A673 (cell line): ENCODE data around the gene CACNA2D1. TPM values are rescaled to one million over a fixed set of nuclear protein-coding genes. Genes with fewer than 3 reads are reported as not detected.

Experiments used
- BruUV-seq: library from RNA; stranded (reverse); fragments of 400-500 nt; replicated peaks from 2 replicates; lab custom pipeline; 2021; lab: Mats Ljungman, UMichigan
- CTCF ChIA-PET: fragments of 300-600 bp; sonication (Branson Sonifier 250); formaldehyde crosslinking; loops from one replicate; lab custom pipeline; 2022; ENCODE audit warnings: antibody characterized with exemption; lab: Charles Lee
- POLR2A ChIA-PET: fragments of 300-600 bp; sonication (Branson Sonifier 250); formaldehyde crosslinking; loops from one replicate; lab custom pipeline; 2022; ENCODE audit warnings: antibody characterized with exemption; ENCODE audit not compliant: low non-redundant PET; lab: Charles Lee
- DNase-seq: peaks from one replicate; pipeline ENCODE4 v3.0.0-alpha.2; 2015; ENCODE audit warnings: low spot score
- H3K27ac ChIP-seq: fragments of 200-600 bp; sonication (generic); 2 replicates; pipeline ENCODE4 v1.5.1; 2016; ENCODE audit warnings: mixed run types, low read depth, mild to moderate bottlenecking, mixed read lengths, antibody characterized with exemption, low read length; ENCODE audit not compliant: poor library complexity, severe bottlenecking
- H3K27me3 ChIP-seq: fragments of 200-600 bp; sonication (generic); replicated peaks from 2 replicates; pipeline ENCODE4 v1.6.1; 2017; ENCODE audit warnings: mixed run types, low read depth, mild to moderate bottlenecking, mixed read lengths, antibody characterized with exemption, low read length; ENCODE audit not compliant: insufficient read depth, poor library complexity
- H3K36me3 ChIP-seq: fragments of 200-600 bp; sonication (generic); 2 replicates; pipeline ENCODE4 v1.6.1; 2016; ENCODE audit warnings: mixed run types, mild to moderate bottlenecking, mixed read lengths, antibody characterized with exemption, low read length; ENCODE audit not compliant: insufficient read depth, poor library complexity, severe bottlenecking
- H3K4me1 ChIP-seq: fragments of 200-600 bp; sonication (generic); 2 replicates; pipeline ENCODE4 v1.6.1; 2017; ENCODE audit warnings: mixed run types, mild to moderate bottlenecking, mixed read lengths, antibody characterized with exemption, low read length; ENCODE audit not compliant: insufficient read depth, poor library complexity, severe bottlenecking
- H3K4me3 ChIP-seq: fragments of 200-600 bp; sonication (generic); 2 replicates; pipeline ENCODE4 v1.5.1; 2016; ENCODE audit warnings: low read depth, mixed run types, mild to moderate bottlenecking, mixed read lengths, low read length; ENCODE audit not compliant: poor library complexity, severe bottlenecking
- H3K9me3 ChIP-seq: fragments of 200-600 bp; sonication (generic); 2 replicates; pipeline ENCODE4 v1.6.1; 2016; ENCODE audit warnings: mixed run types, low read depth, mild to moderate bottlenecking, mixed read lengths, antibody characterized with exemption, low read length; ENCODE audit not compliant: poor library complexity, severe bottlenecking
- EZH2 ChIP-seq: fragments of 200-600 bp; sonication (generic); IDR thresholded peaks from 2 replicates; pipeline ENCODE4 v1.6.1; 2017; ENCODE audit warnings: borderline replicate concordance, low read depth, mild to moderate bottlenecking, mixed read lengths, antibody characterized with exemption, low read length; ENCODE audit not compliant: poor library complexity, severe bottlenecking
- intact Hi-C: fragments of 100-400 bp; cut with micrococcal nuclease; formaldehyde crosslinking; loops from one replicate; pipeline ENCODE4 v1.10.0; 2022; ENCODE audit not compliant: unreplicated experiment
- total RNA-seq: library from RNA; stranded (reverse); gene quantifications from 2 replicates; pipeline ENCODE4 v1.2.3, GENCODE V29; 2021
- TF ChIP-seq, protein P1 (sequence below): fragments of 300-800, 200-600 bp; sonication (generic); conservative IDR thresholded peaks from 2 replicates; pipeline ENCODE4 v1.5.1; 2017; ENCODE audit warnings: low read depth, mild to moderate bottlenecking, antibody characterized with exemption, low read length, moderate library complexity, mixed read lengths

The CACNA2D1 gene
- total RNA-seq, 1 experiment from 2014 or later = 49.1 TPM

DNA sequence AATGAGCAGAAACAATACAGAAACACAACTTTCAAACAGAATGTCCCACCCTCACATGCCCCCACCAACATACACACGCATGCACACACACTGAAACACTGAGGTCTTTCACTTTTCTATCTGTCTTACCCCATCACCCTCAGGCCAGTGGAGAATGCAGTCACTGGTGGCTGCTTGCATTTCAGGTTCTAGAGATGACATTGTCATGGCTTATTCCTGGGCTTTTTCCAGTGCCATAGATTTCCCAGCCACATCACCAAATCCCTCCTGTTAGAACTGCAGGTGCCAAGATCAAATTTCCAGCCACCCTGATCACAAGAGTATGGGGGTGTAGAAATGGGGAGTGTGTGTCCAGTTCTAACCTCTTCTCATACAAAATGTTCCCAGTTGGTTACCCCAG lies 68.4 kb downstream of the CACNA2D1 start:
- H3K36me3 ChIP-seq = no peaks in the 10 kb centered on the region
- ChIA-PET CTCF (no interaction called here), POLR2A (no interaction called here)
- no peak overlapping the region for H3K4me3 ChIP-seq
- H3K27ac ChIP-seq = no peak overlapping the region
- no peaks in the 10 kb centered on the region for H3K27me3 ChIP-seq
- no peaks in the 10 kb centered on the region for H3K9me3 ChIP-seq
- TF ChIP-seq, protein P1, sequence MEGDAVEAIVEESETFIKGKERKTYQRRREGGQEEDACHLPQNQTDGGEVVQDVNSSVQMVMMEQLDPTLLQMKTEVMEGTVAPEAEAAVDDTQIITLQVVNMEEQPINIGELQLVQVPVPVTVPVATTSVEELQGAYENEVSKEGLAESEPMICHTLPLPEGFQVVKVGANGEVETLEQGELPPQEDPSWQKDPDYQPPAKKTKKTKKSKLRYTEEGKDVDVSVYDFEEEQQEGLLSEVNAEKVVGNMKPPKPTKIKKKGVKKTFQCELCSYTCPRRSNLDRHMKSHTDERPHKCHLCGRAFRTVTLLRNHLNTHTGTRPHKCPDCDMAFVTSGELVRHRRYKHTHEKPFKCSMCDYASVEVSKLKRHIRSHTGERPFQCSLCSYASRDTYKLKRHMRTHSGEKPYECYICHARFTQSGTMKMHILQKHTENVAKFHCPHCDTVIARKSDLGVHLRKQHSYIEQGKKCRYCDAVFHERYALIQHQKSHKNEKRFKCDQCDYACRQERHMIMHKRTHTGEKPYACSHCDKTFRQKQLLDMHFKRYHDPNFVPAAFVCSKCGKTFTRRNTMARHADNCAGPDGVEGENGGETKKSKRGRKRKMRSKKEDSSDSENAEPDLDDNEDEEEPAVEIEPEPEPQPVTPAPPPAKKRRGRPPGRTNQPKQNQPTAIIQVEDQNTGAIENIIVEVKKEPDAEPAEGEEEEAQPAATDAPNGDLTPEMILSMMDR = no peak
- TF ChIP-seq EZH2 = no peak
- BruUV-seq = no TSS peak
- DNase-seq = no peak
- intact Hi-C loops = no loop called here
- H3K4me1 ChIP-seq = peaks cover 48% of the 10 kb centered on the region

DNA sequence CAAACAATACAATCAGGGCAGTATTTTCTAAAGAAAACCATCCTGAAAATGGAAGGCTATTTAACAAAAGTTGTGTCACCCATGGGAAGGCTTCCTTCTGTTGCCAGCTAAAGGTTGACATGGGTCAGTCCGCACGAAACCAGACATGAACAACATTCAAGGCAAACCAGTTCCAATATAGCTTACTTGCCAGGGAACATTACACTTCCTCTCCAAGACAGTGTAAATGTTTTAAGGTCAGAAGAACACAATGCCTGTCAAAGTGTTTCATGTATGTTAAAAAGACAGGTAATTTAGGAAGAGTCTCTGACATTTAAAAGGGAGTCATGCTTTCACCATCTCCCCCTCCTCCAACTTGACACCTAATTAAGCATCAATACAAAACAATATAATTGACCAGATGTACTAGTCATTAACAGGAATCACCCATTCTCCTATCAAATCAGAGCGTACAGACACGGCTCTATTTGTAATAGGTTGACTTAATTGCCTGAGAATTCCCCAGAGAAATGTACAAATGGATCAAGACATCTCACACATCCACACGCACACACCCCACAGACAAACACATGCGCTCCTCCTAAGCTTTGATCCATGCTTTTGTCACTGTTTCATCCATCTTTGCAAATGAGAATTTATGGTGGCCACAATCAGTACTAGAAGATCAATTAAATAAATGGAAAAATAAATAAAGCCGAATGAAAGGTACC lies 69.5 kb downstream of the CACNA2D1 start:
- DNase-seq = no peak
- ChIA-PET POLR2A (no interaction called here), CTCF (no interaction called here)
- no peak overlapping the region for H3K4me3 ChIP-seq
- no peak overlapping the region for H3K27ac ChIP-seq
- H3K4me1 ChIP-seq = peaks cover 49% of the 10 kb centered on the region
- no peaks in the 10 kb centered on the region for H3K9me3 ChIP-seq
- intact Hi-C loops = no loop called here
- no peaks in the 10 kb centered on the region for H3K36me3 ChIP-seq
- BruUV-seq = no TSS peak
- TF ChIP-seq, protein P1 = no peak
- no peak for TF ChIP-seq EZH2
- no peaks in the 10 kb centered on the region for H3K27me3 ChIP-seq

DNA sequence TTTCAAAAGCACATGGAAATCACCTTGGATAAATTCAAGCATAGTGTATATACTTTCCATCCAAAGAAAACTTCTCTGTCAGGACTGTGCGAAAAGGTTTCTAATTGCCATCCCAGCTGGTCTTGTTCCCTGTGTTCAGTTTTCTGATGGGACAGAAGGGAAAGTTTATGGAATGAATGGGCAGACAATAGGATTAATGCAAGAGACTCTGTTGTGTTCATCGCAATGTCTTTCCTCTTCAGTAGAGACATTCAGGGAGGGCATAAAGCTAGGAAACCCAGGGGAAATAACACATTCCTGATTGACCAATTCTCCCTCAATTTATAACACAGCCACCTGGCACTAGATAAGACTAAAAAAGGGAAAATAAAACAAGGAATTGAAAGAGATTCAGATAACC lies 78.9 kb downstream of the CACNA2D1 start:
- DNase-seq = no peak

More for the DNA sequence above, 78.9 kb downstream of the CACNA2D1 start:
- no peak overlapping the region for H3K27ac ChIP-seq
- CTCF ChIA-PET = no interaction called here
- BruUV-seq = no TSS peak
- no peaks in the 10 kb centered on the region for H3K27me3 ChIP-seq
- H3K9me3 ChIP-seq = no peaks in the 10 kb centered on the region
- POLR2A ChIA-PET = no interaction called here
- H3K4me3 ChIP-seq = no peak overlapping the region
- intact Hi-C loops = no loop called here
- H3K4me1 ChIP-seq = peaks cover 37% of the 10 kb centered on the region
- no peaks in the 10 kb centered on the region for H3K36me3 ChIP-seq
- no peak for TF ChIP-seq EZH2
- TF ChIP-seq, protein P1 = no peak
